Germinal center (tissue), 1 donor: ENCODE results near the gene MYADML2.
A peak's percentile ranks its signal among the peaks of the same experiment; 100 is the strongest.

Source experiments
- DNase-seq: peaks from one replicate; pipeline ENCODE4 v3.0.0; 2012; ENCODE audit warnings: mixed read lengths, low spot score

Gene MYADML2

GRCh38 chr17:81978524-81979298 lies 31.7 kb upstream of the MYADML2 start:
- DNase-seq, result no peak

GRCh38 chr17:81977211-81977808 lies 30.3 kb upstream of the MYADML2 start, which contains the start of gene ASPSCR1:
Gene ASPSCR1 (plus strand): TSS chr17:81977629. CDS start chr17:81977647, 18 bp downstream.
- peak; percentile 91 for DNase-seq

GRCh38 chr17:81976332-81977210 lies 29.5 kb upstream of the MYADML2 start:
- DNase-seq, result no peak

GRCh38 chr17:81973432-81973831 lies 26.4 kb upstream of the MYADML2 start:
- DNase-seq, result no peak

GRCh38 chr17:81968850-81969812 lies 22.1 kb upstream of the MYADML2 start:
- DNase-seq, result no peak

GRCh38 chr17:81968396-81968745 lies 21.3 kb upstream of the MYADML2 start:
- no peak for DNase-seq

GRCh38 chr17:81967533-81968395 lies 20.7 kb upstream of the MYADML2 start:
- peak; percentile 81 for DNase-seq

GRCh38 chr17:81967244-81967532 lies 20.2 kb upstream of the MYADML2 start:
- DNase-seq, result no peak

- no peak for DNase-seq
Measured at GRCh38 chr17:81966343-81967243, 19.6 kb upstream of the MYADML2 start.

GRCh38 chr17:81964081-81964849 lies 17.2 kb upstream of the MYADML2 start:
- DNase-seq, result no peak

GRCh38 chr17:81962499-81963441 lies 15.7 kb upstream of the MYADML2 start:
- DNase-seq, result no peak

- no peak for DNase-seq
Measured at GRCh38 chr17:81961521-81962498, 14.8 kb upstream of the MYADML2 start.

- no peak for DNase-seq
Measured at GRCh38 chr17:81961087-81961511, 14.1 kb upstream of the MYADML2 start, which contains the start of gene NOTUM. Gene NOTUM (minus strand): TSS chr17:81961187. CDS start chr17:81960909, 278 bp downstream.

GRCh38 chr17:81960130-81960958 lies 13.3 kb upstream of the MYADML2 start:
- DNase-seq, result no peak

GRCh38 chr17:81959362-81960129 lies 12.5 kb upstream of the MYADML2 start:
- DNase-seq, result peak; percentile 74
